DMS79 treated with DMSO at 0.1 percent for 48 hours (cell line): ENCODE measurements around the gene ELK3.
A peak's percentile ranks its signal among the peaks of the same experiment; 100 is the strongest.

Experiments used
- DNase-seq: peaks from one replicate; lab custom pipeline; 2025; lab: John Stamatoyannopoulos, UW

The ELK3 gene

DNA sequence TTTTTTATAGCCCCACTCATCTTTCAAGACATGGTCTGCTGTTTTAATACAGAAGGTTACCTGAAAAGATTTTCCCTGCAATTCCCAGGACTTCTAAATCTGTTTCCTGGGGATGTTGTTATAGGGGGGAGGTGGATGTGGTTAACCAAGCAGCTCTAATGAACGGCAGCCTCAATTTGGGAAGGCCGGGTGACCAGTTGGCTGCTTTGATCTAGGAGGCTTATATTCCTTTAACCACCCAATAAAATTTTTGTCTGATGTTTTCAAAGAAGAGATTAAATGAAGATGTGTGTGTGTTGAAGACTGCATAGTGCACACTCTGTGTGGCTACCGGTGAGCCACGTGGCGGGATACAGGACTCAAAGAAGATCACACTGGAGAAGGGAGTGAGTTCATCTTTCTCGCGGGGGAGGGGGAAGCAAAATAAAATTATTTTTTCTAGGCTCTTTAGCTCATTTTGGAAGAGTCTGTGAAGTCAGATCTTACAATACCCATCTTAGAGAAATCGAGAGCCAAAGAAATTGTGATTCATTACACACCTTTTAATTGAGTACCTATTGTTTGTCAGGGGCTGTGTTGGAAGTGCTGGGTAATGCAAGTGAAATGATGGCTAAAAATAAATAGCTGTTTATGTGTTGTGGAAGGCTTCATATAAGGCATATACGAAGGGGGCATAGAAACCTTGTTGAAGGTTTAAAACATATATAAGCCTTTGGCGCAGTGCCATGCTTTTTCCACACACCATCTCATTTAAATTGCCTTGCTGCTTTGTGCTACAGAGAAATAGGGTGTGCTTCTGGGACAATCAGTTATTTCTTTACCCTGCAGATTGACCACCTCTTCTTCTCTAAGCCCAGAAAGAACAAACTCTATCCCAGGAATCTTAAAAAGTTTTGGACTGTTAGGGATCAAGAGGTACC is 18.5 kb downstream of the ELK3 start:
- DNase-seq = no peak

DNA sequence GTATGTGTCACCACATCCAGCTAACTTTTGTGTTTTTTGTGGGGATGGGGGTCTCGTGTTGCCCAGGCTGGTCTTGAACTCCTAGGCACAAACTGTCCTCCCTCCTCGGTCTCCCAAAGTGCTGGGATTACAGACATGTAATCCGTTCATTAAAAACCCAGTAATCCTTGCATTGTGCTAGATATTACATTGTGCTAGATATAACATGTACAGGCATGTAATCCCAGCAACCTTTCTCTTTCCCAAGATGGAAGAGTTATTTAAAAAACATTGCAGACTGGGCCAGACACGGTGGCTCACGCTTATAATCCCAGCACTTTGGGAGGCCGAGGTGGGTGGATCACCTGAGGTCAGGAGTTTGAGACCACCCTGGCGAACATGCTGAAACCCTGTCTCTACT is 19.7 kb downstream of the ELK3 start:
- DNase-seq = no peak

DNA sequence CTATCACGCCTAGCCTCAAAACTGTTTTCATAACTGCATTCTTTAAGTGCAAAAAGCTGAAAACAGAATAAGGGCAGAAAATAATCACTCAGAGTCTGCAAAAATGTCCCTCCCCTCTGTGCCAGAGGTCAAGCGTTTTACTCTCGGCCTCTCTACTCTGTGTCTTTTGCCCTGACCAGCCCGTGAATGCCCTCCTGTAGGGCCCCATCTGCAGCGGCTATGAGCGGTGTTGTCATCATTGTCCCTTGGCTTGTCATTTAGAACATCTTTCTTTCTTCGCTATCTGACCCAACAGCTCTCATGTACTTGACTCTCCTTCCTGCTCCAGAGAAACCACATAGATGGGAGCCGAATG is 21.7 kb downstream of the ELK3 start:
- no peak for DNase-seq

- peak; percentile 49 for DNase-seq
Observed at GRCh38 chr12:96218989-96219678, 25.0 kb downstream of the ELK3 start.

GRCh38 chr12:96219700-96220206 is 25.6 kb downstream of the ELK3 start:
- peak; percentile 86 for DNase-seq

GRCh38 chr12:96220902-96221301 is 26.7 kb downstream of the ELK3 start:
- DNase-seq = no peak

DNA sequence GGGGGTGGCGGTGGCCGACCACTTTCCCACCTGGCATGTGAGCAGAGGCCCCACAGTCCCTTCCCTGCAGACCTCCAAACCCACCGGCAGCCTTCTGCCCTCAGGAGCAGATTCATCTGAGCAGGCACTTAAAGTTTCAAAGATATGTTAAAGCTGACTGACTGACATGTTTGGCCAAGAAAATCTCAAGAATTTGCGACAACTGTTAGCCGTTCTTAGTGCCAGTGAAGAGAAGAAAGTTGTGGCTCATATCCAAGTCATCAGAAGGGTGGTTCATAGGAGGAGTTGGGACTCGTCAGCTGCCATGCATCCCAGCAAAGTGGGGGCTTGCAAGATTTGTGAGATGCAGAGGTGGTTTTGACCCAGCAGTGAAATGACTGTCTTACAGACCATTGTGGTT is 27.2 kb downstream of the ELK3 start:
- DNase-seq = no peak

DNA sequence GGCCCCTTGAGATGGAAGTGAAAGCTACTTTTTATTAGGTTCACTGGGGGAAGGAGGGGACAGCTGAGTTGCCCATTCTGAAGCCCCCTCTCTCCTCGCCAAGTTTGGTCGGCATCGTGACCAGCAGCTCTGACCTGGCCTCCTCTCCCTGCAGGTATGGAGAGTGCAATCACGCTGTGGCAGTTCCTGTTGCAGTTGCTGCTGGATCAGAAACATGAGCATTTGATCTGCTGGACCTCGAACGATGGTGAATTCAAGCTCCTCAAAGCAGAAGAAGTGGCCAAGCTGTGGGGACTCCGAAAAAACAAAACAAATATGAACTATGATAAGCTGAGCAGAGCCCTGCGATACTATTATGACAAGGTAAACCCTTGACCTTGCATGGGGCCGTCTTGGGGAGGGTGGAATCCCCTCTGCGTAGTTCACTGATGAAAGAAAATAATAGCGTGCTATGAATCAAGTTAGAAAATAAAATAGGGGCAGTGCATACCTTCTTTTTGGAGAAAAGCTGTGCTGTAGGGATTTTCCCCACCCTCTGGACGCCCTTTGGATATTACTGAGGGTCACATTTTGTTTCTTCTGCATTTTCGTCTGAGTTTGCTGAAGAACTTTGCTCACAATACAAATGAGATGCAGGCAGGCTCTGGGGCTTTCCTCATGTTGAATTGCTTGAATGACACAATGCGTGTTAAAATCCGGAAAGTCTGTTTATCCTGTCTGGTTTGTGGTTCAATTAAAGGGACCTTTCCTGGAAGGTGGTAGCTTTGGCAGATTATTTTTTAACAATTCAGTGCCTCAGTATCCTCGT is 29.4 kb downstream of the ELK3 start:
- DNase-seq = no peak

DNA sequence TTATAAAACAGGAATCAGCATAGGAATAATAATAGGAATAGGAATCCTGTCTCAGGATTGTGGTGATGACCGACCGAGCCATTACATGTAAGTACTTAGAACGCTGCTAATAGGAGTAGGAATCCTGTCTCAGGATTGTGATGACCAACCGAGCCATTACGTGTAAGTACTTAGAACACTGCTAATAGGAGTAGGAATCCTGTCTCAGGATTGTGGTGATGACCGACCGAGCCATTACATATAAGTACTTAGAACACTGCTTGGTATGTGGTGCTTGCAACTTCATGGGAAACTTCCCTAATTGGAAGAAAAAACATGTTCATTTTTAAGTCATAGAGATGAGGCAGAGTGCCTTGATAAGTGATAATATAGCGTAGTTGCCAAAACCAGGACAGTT is 30.0 kb downstream of the ELK3 start:
- DNase-seq = peak; percentile 10

DNA sequence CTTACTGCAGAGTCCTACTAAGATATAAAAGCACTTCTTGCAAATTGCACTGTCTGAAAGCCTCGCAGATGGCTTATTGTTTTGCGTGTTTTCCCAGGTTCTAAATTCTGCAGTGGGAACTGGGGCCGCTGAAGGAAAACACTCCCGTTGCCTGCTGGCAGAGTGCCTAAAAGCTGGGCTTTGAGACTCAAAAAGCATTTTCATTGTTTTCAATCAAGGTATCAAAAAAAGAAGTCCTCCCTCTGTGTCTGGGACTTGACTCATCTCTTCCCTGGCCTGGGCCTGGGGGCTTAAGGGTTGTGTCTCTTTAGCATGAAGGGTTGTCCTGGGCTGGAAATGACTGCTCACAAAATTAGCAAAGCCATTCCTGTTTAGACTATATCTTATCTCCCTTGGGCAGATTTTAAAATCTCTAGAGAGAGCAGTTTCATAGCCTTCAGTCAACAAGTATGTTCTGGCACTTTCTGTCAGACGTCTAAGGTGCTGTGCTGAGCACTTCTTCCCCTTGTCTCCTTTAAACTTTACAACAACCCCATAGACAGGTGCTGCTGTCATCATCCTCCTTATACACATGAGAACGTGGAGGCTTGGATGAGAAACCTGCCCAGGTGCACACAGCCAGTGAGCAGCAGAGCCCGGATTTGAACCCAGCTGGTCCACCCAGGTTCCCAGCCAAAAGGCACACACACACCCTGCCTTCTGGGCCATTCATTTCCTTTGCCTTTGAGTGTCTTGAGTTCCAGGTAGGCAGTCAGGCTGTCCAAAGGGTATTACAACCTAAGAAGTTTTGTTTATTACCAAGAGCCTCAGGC is 31.1 kb downstream of the ELK3 start:
- DNase-seq = peak; percentile 53

DNA sequence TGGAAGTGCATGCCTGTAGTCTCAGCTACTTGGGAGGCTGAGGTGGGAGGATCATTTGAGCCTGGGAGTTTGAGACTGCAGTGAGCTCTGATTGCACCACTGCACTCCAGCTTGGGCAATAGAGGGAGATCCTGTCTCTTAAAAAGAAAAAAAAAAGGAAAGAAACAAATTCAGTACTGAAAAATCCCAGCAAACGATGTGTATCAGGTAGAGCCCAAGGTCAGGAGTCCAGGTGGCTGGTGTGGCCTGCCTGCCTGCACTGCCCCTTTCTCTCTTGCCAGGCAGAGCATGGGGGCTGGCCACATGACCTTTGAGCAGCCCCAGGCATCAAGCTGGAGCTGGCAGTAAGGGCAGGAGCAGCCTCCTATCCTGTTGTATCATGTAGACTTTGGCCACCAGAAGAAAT is 31.8 kb downstream of the ELK3 start:
- DNase-seq = no peak

GRCh38 chr12:96226401-96226800 is 32.2 kb downstream of the ELK3 start:
- no peak for DNase-seq

GRCh38 chr12:96226801-96227348 is 32.7 kb downstream of the ELK3 start:
- DNase-seq = no peak

DNA sequence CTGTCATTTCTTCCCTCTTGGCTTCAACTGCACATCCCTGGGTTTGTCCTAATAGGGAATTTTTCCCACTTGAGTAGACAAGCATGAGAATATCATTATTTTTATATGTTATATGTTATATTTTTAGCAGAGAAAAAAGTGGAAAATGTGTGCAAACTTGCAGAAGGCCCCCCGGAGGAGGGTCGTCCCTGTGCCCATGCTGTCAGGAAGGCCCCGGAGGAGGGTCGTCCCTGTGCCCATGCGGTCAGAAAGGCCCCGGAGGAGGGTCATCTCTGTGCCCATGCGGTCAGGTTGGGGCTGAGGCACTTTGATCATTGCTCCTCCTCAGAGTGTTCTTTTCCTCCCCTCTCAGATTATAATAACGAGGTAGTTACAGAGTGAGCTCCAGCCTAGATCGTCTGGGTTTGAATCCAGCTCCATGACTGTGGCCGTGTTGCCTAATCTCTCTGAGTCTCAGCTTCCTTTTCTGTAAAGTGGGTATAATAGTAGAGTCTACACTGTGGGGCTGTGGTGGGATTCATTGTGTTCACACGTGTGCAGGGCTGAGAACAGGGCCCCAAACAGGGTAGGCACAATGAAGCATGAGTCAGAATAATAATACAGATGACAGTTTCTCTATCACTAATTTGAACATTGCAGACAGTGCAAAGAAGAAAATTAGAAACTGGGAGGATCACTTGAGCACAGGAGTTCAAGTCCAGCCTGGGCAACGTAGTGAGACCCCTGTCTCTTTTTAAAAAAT is 33.4 kb downstream of the ELK3 start:
- no peak for DNase-seq

GRCh38 chr12:96228566-96229248 is 34.5 kb downstream of the ELK3 start:
- DNase-seq = no peak

- DNase-seq = no peak
Observed at GRCh38 chr12:96230646-96231045, 36.5 kb downstream of the ELK3 start.

GRCh38 chr12:96233168-96233567 is 39.0 kb downstream of the ELK3 start:
- DNase-seq = no peak

- DNase-seq = no peak
Observed at GRCh38 chr12:96233939-96234461, 39.8 kb downstream of the ELK3 start.

- no peak for DNase-seq
Observed at GRCh38 chr12:96234591-96235483, 40.7 kb downstream of the ELK3 start.
